Measurements from ENCODE around the gene TLE3.

DNA sequence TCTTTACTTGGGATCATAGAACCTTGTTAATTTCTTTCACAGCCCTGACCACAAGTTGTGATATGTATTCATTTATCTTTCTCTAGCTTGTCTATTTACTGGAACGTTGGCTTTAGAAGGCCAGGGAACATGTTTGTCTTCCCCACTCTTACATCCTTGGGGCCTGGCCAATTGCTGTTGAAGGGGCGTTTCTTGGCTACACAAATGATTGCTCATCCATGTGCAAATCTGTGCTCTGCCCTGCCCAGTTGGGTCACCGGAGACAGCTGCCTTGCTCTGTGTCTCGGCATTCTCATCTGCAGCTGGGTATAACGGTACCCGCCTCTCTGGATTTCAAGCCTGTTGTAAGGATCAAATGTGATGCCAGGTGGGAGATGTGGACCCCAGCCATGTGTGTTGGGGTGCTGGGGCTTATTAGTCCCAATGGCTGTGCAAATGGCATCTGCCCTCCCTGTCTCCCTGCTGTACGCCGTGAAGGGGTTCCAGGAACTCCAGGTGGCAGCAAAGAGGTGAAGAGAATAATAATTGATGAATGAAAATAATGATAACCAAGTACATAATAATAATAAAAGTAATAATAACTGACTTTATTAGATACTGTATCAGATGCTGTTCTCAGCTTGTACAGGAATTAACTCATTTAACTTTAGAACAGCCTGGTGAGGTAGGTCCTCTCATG, 24.0 kb upstream of the TLE3 start:
- TF ChIP-seq, protein P1, sequence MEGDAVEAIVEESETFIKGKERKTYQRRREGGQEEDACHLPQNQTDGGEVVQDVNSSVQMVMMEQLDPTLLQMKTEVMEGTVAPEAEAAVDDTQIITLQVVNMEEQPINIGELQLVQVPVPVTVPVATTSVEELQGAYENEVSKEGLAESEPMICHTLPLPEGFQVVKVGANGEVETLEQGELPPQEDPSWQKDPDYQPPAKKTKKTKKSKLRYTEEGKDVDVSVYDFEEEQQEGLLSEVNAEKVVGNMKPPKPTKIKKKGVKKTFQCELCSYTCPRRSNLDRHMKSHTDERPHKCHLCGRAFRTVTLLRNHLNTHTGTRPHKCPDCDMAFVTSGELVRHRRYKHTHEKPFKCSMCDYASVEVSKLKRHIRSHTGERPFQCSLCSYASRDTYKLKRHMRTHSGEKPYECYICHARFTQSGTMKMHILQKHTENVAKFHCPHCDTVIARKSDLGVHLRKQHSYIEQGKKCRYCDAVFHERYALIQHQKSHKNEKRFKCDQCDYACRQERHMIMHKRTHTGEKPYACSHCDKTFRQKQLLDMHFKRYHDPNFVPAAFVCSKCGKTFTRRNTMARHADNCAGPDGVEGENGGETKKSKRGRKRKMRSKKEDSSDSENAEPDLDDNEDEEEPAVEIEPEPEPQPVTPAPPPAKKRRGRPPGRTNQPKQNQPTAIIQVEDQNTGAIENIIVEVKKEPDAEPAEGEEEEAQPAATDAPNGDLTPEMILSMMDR (IDR thresholded peaks at IDR 0.05) = no peak
- TF ChIP-seq POLR2A (IDR thresholded peaks at IDR 0.05) = no peak
